ENCODE results near the gene KRTAP5-8. TPM values are rescaled to one million over a fixed set of nuclear protein-coding genes. Genes with fewer than 3 reads are reported as not detected.
"Not testable (repeated sequence)": the region's sequence is repeated elsewhere in the genome, so short reads cannot be mapped to it uniquely, and the experiment has no call there.

The KRTAP5-8 gene
- total RNA-seq (2022) (not detected in 2 replicates), Bru-seq, nascent RNA (percentile 31 among the genes with signal in this experiment), BruChase-seq, experiment 1, labeled RNA remaining after a 6-hour chase (percentile 19 among the genes with signal in this experiment), BruChase-seq, experiment 2, labeled RNA remaining after a 2-hour chase (not detected)
- long read RNA-seq: 0 reads

GRCh38 chr11:71537977-71538665 is at the start of gene KRTAP5-8:
TSS of gene KRTAP5-8 (plus strand) at chr11:71538025. CDS start at chr11:71538056, 31 bp downstream.
- POLR2A ChIA-PET; H3K27me3 Mint-ChIP-seq (ENCODE audit: insufficient read depth, unreplicated experiment); H3K4me3 Mint-ChIP-seq (ENCODE audit: unreplicated experiment); CTCF ChIA-PET; H3K27ac Mint-ChIP-seq (ENCODE audit: low read depth, unreplicated experiment); H3K9me3 Mint-ChIP-seq (ENCODE audit: unreplicated experiment); H3K4me1 Mint-ChIP-seq (ENCODE audit: insufficient read depth, unreplicated experiment); DNase-seq (ENCODE audit: unreplicated experiment); intact Hi-C loops (cut with micrococcal nuclease); BruUV-seq (replicated peaks); H3K36me3 Mint-ChIP-seq (ENCODE audit: insufficient read depth, unreplicated experiment): not testable (repeated sequence)

- Mint-ChIP-seq H3K4me1 (ENCODE audit: insufficient read depth, unreplicated experiment) (peaks cover 13% of the 10 kb centered on the region), H3K27me3 (ENCODE audit: insufficient read depth, unreplicated experiment) (no peaks in the 10 kb centered on the region), H3K36me3 (ENCODE audit: insufficient read depth, unreplicated experiment) (peaks cover 74% of the 10 kb centered on the region), H3K9me3 (ENCODE audit: unreplicated experiment) (no peaks in the 10 kb centered on the region), H3K27ac (ENCODE audit: low read depth, unreplicated experiment) (no peak overlapping the region), H3K4me3 (ENCODE audit: unreplicated experiment) (no peak overlapping the region)
- intact Hi-C loops (cut with micrococcal nuclease): no loop called here
- no TSS peak for BruUV-seq (replicated peaks)
- POLR2A ChIA-PET: no interaction called here
- no peak for TF ChIP-seq CTCF (IDR thresholded peaks at IDR 0.05; ENCODE audit: unreplicated experiment)
- CTCF ChIA-PET: no interaction called here
- no peak for DNase-seq (ENCODE audit: unreplicated experiment)
These were observed 49.0 kb upstream of the KRTAP5-8 start for GRCh38 chr11:71488681-71489270.

- peaks cover 73% of the 10 kb centered on the region for H3K36me3 Mint-ChIP-seq (ENCODE audit: insufficient read depth, unreplicated experiment)
- no peaks in the 10 kb centered on the region for H3K9me3 Mint-ChIP-seq (ENCODE audit: unreplicated experiment)
- intact Hi-C loops (cut with micrococcal nuclease): no loop called here
- peak; percentile 25 for DNase-seq (ENCODE audit: unreplicated experiment)
- POLR2A ChIA-PET: no interaction called here
- no TSS peak for BruUV-seq (replicated peaks)
- no peak overlapping the region for H3K27ac Mint-ChIP-seq (ENCODE audit: low read depth, unreplicated experiment)
- CTCF ChIA-PET: interaction anchor here (0.6 kb wide), 1 partner anchor 9 kb away, joined by 3 read pairs; no protein-coding TSS in a partner anchor
- no peak for TF ChIP-seq CTCF (IDR thresholded peaks at IDR 0.05; ENCODE audit: unreplicated experiment)
- H3K4me3 Mint-ChIP-seq (ENCODE audit: unreplicated experiment): no peak overlapping the region
- peaks cover 13% of the 10 kb centered on the region for H3K4me1 Mint-ChIP-seq (ENCODE audit: insufficient read depth, unreplicated experiment)
- H3K27me3 Mint-ChIP-seq (ENCODE audit: insufficient read depth, unreplicated experiment): no peaks in the 10 kb centered on the region
These were observed 48.3 kb upstream of the KRTAP5-8 start for GRCh38 chr11:71489311-71490043.

GRCh38 chr11:71490044-71490730 is 47.6 kb upstream of the KRTAP5-8 start:
- CTCF ChIA-PET: interaction anchor here (0.6 kb wide), 1 partner anchor 8 kb away, joined by 3 read pairs; no protein-coding TSS in a partner anchor
- POLR2A ChIA-PET: no interaction called here
- Mint-ChIP-seq H3K4me3 (ENCODE audit: unreplicated experiment) (no peak overlapping the region), H3K27ac (ENCODE audit: low read depth, unreplicated experiment) (no peak overlapping the region), H3K36me3 (ENCODE audit: insufficient read depth, unreplicated experiment) (peaks cover 75% of the 10 kb centered on the region), H3K27me3 (ENCODE audit: insufficient read depth, unreplicated experiment) (no peaks in the 10 kb centered on the region), H3K4me1 (ENCODE audit: insufficient read depth, unreplicated experiment) (peaks cover 13% of the 10 kb centered on the region), H3K9me3 (ENCODE audit: unreplicated experiment) (no peaks in the 10 kb centered on the region)
- BruUV-seq (replicated peaks): no TSS peak
- no peak for TF ChIP-seq CTCF (IDR thresholded peaks at IDR 0.05; ENCODE audit: unreplicated experiment)
- intact Hi-C loops (cut with micrococcal nuclease): no loop called here
- DNase-seq (ENCODE audit: unreplicated experiment): no peak

Measured in MCF 10A (cell line).